ENCODE data around the gene RAB37.

The RAB37 gene

GRCh38 chr17:74740173-74740572, 3.1 kb downstream of the RAB37 start:
- Histone ChIP-seq H3K9ac (ENCODE audit: low read length) (no peak overlapping the region), H3K27ac (ENCODE audit: low read depth, low read length, poor library complexity, severe bottlenecking) (no peak overlapping the region), H3F3A (ENCODE audit: insufficient read depth, low read length) (no peaks in the 10 kb centered on the region), H3K79me2 (ENCODE audit: insufficient read depth, low read length) (no peaks in the 10 kb centered on the region), H3K4me2 (ENCODE audit: low read length) (no peak overlapping the region), H2AFZ (ENCODE audit: low read length) (no peak overlapping the region), H3K4me1 (ENCODE audit: insufficient read depth, low read length, severe bottlenecking) (peaks cover 37% of the 10 kb centered on the region), H3K27me3 (ENCODE audit: insufficient read depth, low read length) (no peaks in the 10 kb centered on the region; the same call in 1 of the 2 replicates), H4K20me1 (ENCODE audit: insufficient read depth, low read length) (no peaks in the 10 kb centered on the region), H3K9me3 (ENCODE audit: low read length) (no peaks in the 10 kb centered on the region), H3K36me3 (ENCODE audit: insufficient read depth, low read length) (no peaks in the 10 kb centered on the region), H3K4me3 (ENCODE audit: low read depth, low read length, poor library complexity, severe bottlenecking) (no peak overlapping the region), H3K9me2 (ENCODE audit: low read depth, low read length) (no peaks in the 10 kb centered on the region)
- no peak for TF ChIP-seq EZH2 (IDR thresholded peaks at IDR 0.05; ENCODE audit: borderline replicate concordance, low read length)
- TF ChIP-seq, protein P1, sequence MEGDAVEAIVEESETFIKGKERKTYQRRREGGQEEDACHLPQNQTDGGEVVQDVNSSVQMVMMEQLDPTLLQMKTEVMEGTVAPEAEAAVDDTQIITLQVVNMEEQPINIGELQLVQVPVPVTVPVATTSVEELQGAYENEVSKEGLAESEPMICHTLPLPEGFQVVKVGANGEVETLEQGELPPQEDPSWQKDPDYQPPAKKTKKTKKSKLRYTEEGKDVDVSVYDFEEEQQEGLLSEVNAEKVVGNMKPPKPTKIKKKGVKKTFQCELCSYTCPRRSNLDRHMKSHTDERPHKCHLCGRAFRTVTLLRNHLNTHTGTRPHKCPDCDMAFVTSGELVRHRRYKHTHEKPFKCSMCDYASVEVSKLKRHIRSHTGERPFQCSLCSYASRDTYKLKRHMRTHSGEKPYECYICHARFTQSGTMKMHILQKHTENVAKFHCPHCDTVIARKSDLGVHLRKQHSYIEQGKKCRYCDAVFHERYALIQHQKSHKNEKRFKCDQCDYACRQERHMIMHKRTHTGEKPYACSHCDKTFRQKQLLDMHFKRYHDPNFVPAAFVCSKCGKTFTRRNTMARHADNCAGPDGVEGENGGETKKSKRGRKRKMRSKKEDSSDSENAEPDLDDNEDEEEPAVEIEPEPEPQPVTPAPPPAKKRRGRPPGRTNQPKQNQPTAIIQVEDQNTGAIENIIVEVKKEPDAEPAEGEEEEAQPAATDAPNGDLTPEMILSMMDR (IDR thresholded peaks at IDR 0.05; ENCODE audit: low read length), result no peak

DNA sequence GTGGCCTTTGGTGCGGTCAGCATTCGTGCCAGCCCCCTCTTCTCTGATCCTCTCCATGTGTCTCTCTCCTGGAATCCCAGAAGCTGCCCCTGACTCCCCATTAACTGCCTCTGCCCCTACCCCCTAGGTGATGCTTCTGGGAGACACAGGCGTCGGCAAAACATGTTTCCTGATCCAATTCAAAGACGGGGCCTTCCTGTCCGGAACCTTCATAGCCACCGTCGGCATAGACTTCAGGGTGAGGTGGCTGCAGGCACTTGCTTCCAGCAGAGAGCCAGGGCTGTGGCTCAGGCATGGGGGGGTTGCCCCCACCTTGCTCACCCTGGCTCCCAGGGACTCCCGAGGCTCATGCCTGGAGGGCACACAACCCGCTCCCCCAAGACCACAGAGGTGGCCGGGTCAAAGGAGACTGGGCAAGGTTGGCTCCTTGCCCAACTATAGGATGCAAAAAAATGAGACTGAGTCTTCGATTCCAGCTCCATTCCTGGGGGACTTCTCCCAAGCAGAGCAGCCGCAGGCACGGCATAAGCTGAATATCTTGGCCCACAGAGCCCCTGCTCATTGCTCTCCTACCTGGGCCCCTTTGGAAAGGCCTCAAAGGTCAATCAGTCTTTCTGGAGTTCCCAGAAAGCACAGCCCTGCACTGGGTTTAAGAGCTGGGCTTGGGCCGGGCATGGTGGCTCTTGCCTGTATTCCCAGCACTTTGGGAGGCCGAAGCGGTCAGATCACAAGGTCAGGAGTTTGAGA, 3.8 kb downstream of the RAB37 start:
- Histone ChIP-seq H3K27ac (ENCODE audit: low read depth, low read length, poor library complexity, severe bottlenecking) (no peak overlapping the region), H4K20me1 (ENCODE audit: insufficient read depth, low read length) (no peaks in the 10 kb centered on the region), H3K4me3 (ENCODE audit: low read depth, low read length, poor library complexity, severe bottlenecking) (no peak overlapping the region), H2AFZ (ENCODE audit: low read length) (no peak overlapping the region), H3K9ac (ENCODE audit: low read length) (no peak overlapping the region), H3K79me2 (ENCODE audit: insufficient read depth, low read length) (no peaks in the 10 kb centered on the region), H3K27me3 (ENCODE audit: insufficient read depth, low read length) (no peaks in the 10 kb centered on the region; the same call in 1 of the 2 replicates), H3K9me3 (ENCODE audit: low read length) (no peaks in the 10 kb centered on the region), H3K9me2 (ENCODE audit: low read depth, low read length) (no peaks in the 10 kb centered on the region), H3K4me1 (ENCODE audit: insufficient read depth, low read length, severe bottlenecking) (peaks cover 37% of the 10 kb centered on the region), H3K36me3 (ENCODE audit: insufficient read depth, low read length) (no peaks in the 10 kb centered on the region), H3F3A (ENCODE audit: insufficient read depth, low read length) (no peaks in the 10 kb centered on the region), H3K4me2 (ENCODE audit: low read length) (no peak overlapping the region)
- no peak for TF ChIP-seq EZH2 (IDR thresholded peaks at IDR 0.05; ENCODE audit: borderline replicate concordance, low read length)
- TF ChIP-seq, protein P1 (IDR thresholded peaks at IDR 0.05; ENCODE audit: low read length), result no peak

- no peak for TF ChIP-seq EZH2 (IDR thresholded peaks at IDR 0.05; ENCODE audit: borderline replicate concordance, low read length)
- TF ChIP-seq, protein P1 (IDR thresholded peaks at IDR 0.05; ENCODE audit: low read length), result no peak
- no peaks in the 10 kb centered on the region for H3K9me3 ChIP-seq (ENCODE audit: low read length)
- peaks cover 28% of the 10 kb centered on the region for H3K4me1 ChIP-seq (ENCODE audit: insufficient read depth, low read length, severe bottlenecking)
- peak overlapping the region; percentile 10 for H3K27ac ChIP-seq (ENCODE audit: low read depth, low read length, poor library complexity, severe bottlenecking)
- H4K20me1 ChIP-seq (ENCODE audit: insufficient read depth, low read length), result no peaks in the 10 kb centered on the region
- no peaks in the 10 kb centered on the region for H3K36me3 ChIP-seq (ENCODE audit: insufficient read depth, low read length)
- no peak overlapping the region for H3K4me3 ChIP-seq (ENCODE audit: low read depth, low read length, poor library complexity, severe bottlenecking)
- H3K9me2 ChIP-seq (ENCODE audit: low read depth, low read length), result no peaks in the 10 kb centered on the region
- no peak overlapping the region for H2AFZ ChIP-seq (ENCODE audit: low read length)
- H3K9ac ChIP-seq (ENCODE audit: low read length), result no peak overlapping the region
- no peaks in the 10 kb centered on the region; the same call in 1 of the 2 replicates for H3K27me3 ChIP-seq (ENCODE audit: insufficient read depth, low read length)
- no peaks in the 10 kb centered on the region for H3F3A ChIP-seq (ENCODE audit: insufficient read depth, low read length)
- H3K4me2 ChIP-seq (ENCODE audit: low read length), result peak overlapping the region; percentile 21; the same call in 1 of the 2 replicates
- no peaks in the 10 kb centered on the region for H3K79me2 ChIP-seq (ENCODE audit: insufficient read depth, low read length)
Measured at GRCh38 chr17:74742153-74742515, 5.1 kb downstream of the RAB37 start.
